ACC112 (cell line): ENCODE measurements around the gene SACS.
"Not testable (repeated sequence)": the region's sequence is repeated elsewhere in the genome, so short reads cannot be mapped to it uniquely, and the experiment has no call there.

Experiments
- H2AFZ ChIP-seq: fragments of 200-600 bp; sonication (generic); one replicate; pipeline ENCODE4 v1.6.0; 2017; ENCODE audit warnings: antibody characterized with exemption, low read length; ENCODE audit not compliant: unreplicated experiment
- H3K27ac ChIP-seq: fragments of 200-600 bp; sonication (generic); 2 replicates; pipeline ENCODE4 v1.5.1; 2014; ENCODE audit warnings: low read depth, mild to moderate bottlenecking, antibody characterized with exemption, low read length, moderate library complexity
- H3K27me3 ChIP-seq: fragments of 200-600 bp; sonication (generic); 2 replicates; pipeline ENCODE4 v1.6.1; 2014; ENCODE audit warnings: mild to moderate bottlenecking, antibody characterized with exemption, low read length, moderate library complexity, mixed read lengths; ENCODE audit not compliant: insufficient read depth
- H3K36me3 ChIP-seq: fragments of 200-600 bp; sonication (generic); 2 replicates; pipeline ENCODE4 v1.6.1; 2016; ENCODE audit warnings: mild to moderate bottlenecking, antibody characterized with exemption, low read length, moderate library complexity, mixed read lengths; ENCODE audit not compliant: insufficient read depth
- H3K4me1 ChIP-seq: fragments of 200-600 bp; sonication (generic); one replicate; pipeline ENCODE4 v1.6.1; 2016; ENCODE audit warnings: low read length, mixed read lengths; ENCODE audit not compliant: insufficient read depth, unreplicated experiment, control insufficient read depth
- H3K4me3 ChIP-seq: fragments of 200-600 bp; sonication (generic); 2 replicates; pipeline ENCODE4 v1.5.1; 2014; ENCODE audit warnings: mild to moderate bottlenecking, low read depth, low read length
- H3K79me2 ChIP-seq: fragments of 200-600 bp; sonication (generic); one replicate; pipeline ENCODE4 v1.6.0; 2016; ENCODE audit warnings: low read length; ENCODE audit not compliant: control insufficient read depth, unreplicated experiment, insufficient read depth

Gene SACS

DNA sequence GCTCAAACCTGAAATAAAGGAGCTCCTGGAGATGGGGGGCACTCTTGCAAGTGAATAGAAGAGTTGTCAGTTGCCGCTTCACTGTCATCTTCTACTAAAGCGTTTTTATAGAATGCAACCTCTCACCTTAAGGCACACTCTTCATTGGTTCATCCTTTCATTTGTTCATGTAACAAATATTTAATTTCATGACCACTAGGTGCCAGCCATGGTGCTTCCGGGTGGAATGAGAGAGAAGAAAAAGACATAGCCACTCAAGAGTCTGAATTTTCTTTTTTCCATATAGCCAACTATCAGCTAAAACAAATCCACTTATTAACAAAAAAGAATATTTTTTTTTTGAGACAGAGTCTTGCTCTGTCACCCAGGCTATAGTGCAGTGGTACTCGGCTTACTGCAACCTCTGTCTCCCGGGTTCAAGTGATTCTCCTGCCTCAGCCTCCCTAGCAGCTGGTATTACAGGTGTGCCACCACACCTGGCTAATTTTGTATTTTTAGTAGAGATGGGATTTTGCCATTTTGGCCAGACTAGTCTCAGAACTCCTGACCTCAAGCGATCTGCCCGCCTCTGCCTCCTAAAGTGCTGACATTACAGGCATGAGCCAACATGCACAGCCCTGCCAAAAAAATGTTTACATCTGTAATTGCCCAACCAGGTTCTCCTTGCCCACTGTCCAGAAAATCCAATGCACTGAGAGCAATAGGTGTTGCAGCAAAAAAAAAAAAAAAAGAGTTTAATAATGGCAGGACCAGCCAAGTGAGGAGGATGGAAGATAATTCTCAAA lies 22.1 kb upstream of the SACS start:
- Histone ChIP-seq H3K79me2 (no peaks in the 10 kb centered on the region), H3K36me3 (no peaks in the 10 kb centered on the region), H3K27ac (no peak overlapping the region), H3K4me3 (no peak overlapping the region), H2AFZ (no peak overlapping the region), H3K27me3 (no peaks in the 10 kb centered on the region), H3K4me1 (no peaks in the 10 kb centered on the region)

DNA sequence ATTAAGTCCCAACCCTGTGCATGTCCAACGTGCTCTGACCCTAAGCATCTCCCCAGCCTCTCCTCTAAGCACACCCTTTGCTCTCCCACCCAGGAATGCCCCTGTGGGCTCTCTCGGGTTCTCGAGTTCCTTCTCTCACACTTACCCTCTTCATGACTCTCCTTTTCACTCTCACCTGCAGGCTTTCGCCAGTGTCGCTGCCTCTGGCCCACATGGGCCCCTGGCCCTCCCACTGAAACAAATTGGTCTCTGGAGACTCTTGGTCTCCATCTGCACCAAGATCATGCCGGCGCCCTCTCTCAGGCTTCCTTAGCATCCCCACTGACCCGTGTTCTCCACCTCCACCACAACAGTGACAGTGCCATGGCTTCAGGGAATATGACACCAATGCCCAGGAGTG lies 19.6 kb upstream of the SACS start:
- Histone ChIP-seq H3K36me3 (no peaks in the 10 kb centered on the region), H3K27me3 (no peaks in the 10 kb centered on the region), H3K4me1 (no peaks in the 10 kb centered on the region), H3K79me2 (no peaks in the 10 kb centered on the region), H3K4me3 (no peak overlapping the region), H3K27ac (no peak overlapping the region), H2AFZ (no peak overlapping the region)

DNA sequence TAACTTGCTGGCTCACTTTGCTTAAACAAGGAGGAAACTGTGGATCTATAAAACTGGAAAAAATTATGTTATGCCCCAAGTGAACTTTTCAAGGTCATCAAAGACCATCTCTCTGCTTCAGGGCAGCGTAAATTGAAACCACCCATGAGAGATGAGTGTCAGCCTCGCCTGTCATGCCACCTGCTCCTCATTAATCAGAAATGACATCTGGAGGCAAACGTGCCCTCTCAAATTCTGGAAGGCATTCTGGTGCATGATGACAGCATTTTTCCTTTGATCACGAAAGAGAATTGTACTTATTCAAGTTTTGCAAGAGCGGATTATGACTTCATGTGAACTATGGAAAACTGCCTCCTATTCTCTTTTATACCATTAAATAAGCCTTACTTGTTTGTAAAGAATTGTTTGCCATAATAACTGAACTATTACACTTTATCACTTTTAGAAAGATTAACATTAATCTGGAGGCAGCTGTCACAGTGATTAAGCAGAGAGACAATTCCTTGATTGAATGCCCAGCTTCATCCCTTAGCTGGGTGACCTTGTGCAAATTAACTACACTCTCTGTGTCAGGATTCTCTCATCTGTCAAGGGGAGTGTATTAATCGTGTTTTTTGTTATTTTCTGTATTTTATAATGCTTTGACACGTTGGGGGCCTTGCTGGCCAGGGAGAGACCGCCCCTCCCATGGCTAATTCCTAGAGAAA lies 17.0 kb upstream of the SACS start:
- H3K36me3 ChIP-seq, result no peaks in the 10 kb centered on the region
- no peak overlapping the region for H2AFZ ChIP-seq
- H3K4me1 ChIP-seq, result no peaks in the 10 kb centered on the region
- H3K79me2 ChIP-seq, result no peaks in the 10 kb centered on the region
- H3K27me3 ChIP-seq, result no peaks in the 10 kb centered on the region
- H3K27ac ChIP-seq, result no peak overlapping the region
- H3K4me3 ChIP-seq, result no peak overlapping the region

- Histone ChIP-seq H3K27me3 (no peaks in the 10 kb centered on the region), H2AFZ (no peak overlapping the region), H3K36me3 (no peaks in the 10 kb centered on the region), H3K4me1 (no peaks in the 10 kb centered on the region), H3K4me3 (no peak overlapping the region), H3K27ac (no peak overlapping the region), H3K79me2 (no peaks in the 10 kb centered on the region)
These were observed 16.1 kb upstream of the SACS start for GRCh38 chr13:23449398-23450162.

- Histone ChIP-seq H3K27ac (no peak overlapping the region), H3K4me1 (no peaks in the 10 kb centered on the region), H3K36me3 (no peaks in the 10 kb centered on the region), H2AFZ (no peak overlapping the region), H3K4me3 (no peak overlapping the region), H3K27me3 (no peaks in the 10 kb centered on the region), H3K79me2 (no peaks in the 10 kb centered on the region)
These were observed 14.4 kb upstream of the SACS start for GRCh38 chr13:23447927-23448326.

- Histone ChIP-seq H3K36me3 (no peaks in the 10 kb centered on the region), H3K79me2 (no peaks in the 10 kb centered on the region), H3K27me3 (no peaks in the 10 kb centered on the region), H3K4me1 (no peaks in the 10 kb centered on the region), H2AFZ (no peak overlapping the region), H3K27ac (no peak overlapping the region), H3K4me3 (no peak overlapping the region)
These were observed 12.3 kb upstream of the SACS start for GRCh38 chr13:23445794-23446193.

- no peaks in the 10 kb centered on the region for H3K4me1 ChIP-seq
- no peaks in the 10 kb centered on the region for H3K36me3 ChIP-seq
- H2AFZ ChIP-seq, result no peak overlapping the region
- H3K27ac ChIP-seq, result no peak overlapping the region
- no peak overlapping the region for H3K4me3 ChIP-seq
- no peaks in the 10 kb centered on the region for H3K79me2 ChIP-seq
- no peaks in the 10 kb centered on the region for H3K27me3 ChIP-seq
These were observed 10.4 kb upstream of the SACS start for GRCh38 chr13:23443878-23444277.

GRCh38 chr13:23443110-23443509 lies 9.6 kb upstream of the SACS start:
- Histone ChIP-seq H3K36me3 (no peaks in the 10 kb centered on the region), H3K4me1 (no peaks in the 10 kb centered on the region), H2AFZ (no peak overlapping the region), H3K27me3 (no peaks in the 10 kb centered on the region), H3K79me2 (no peaks in the 10 kb centered on the region), H3K27ac (no peak overlapping the region), H3K4me3 (no peak overlapping the region)

- Histone ChIP-seq H3K4me1 (no peaks in the 10 kb centered on the region), H3K27ac (no peak overlapping the region), H3K4me3 (no peak overlapping the region), H3K36me3 (no peaks in the 10 kb centered on the region), H2AFZ (no peak overlapping the region), H3K27me3 (no peaks in the 10 kb centered on the region), H3K79me2 (no peaks in the 10 kb centered on the region)
These were observed 7.5 kb upstream of the SACS start for GRCh38 chr13:23440821-23441618.

GRCh38 chr13:23440324-23440723 lies 6.8 kb upstream of the SACS start:
- not testable (repeated sequence) for H3K4me1 ChIP-seq, H3K27me3 ChIP-seq, H3K4me3 ChIP-seq, H2AFZ ChIP-seq, H3K36me3 ChIP-seq, H3K27ac ChIP-seq, H3K79me2 ChIP-seq
